HG03575 (cell line): ENCODE data around the gene MFSD8.

Experiments used
- ATAC-seq: cut with Tn5 transposase; IDR thresholded peaks from one replicate; pipeline ENCODE4 v1.9.1; 2021; ENCODE audit not compliant: unreplicated experiment, insufficient number of reproducible peaks, low FRiP score; ENCODE audit errors: extremely low read depth

The MFSD8 gene

DNA sequence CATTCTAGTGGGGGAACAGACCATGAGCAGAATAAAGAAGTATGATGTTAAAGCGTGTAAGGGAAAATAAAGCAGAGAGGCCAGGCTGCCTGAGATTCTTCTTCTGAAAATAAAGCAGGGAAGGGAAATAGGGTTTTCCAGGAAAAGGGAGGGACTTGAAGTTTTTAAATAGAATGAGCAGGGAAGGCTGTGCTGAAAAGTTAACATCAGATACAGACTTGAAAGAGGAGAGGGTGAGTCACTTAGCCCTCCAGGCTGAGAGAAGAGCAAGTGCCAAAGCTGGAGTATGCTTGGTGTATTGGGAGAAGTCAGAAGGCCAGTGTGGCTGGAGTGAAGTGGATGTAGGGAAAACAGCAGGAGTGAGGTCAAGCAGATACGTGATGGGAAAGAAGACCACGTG, 94.3 kb downstream of the MFSD8 start:
- ATAC-seq = no peak

DNA sequence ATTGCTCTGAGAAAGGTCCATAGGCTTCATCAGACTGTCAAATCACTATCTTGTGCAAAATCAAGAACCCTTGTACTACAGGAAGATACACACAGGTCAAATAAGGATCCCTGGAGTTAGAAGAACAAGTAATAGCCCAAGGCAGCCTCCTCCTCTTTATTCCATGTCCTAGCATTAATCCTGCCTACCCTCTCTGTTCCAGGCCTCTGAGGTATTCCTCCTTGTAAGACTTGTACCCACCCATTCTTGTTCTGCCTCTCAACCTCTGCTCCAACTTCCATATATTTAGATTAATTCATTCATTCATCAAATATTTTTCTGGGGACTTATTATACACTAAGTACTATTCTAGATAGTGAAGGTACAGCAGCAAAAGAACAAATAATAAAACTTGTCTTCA, 94.7 kb downstream of the MFSD8 start:
- ATAC-seq = no peak

DNA sequence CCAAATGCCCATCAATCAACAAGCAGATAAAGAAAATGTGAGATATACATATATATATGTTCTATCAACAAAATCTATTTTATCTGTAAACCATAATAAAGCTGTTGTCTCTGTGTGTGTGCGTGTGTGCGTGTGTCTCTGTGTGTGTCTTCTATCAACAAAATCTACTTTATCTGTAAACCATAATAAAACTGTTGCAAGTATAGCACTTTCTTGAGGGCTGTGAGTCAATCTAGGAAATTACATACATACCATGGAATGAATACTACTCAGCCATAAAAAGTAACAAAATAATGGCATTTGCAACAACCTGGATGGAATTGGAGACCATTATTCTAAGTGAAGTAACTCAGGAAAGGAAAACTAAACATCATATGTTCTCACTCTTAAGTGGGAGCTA, 96.8 kb downstream of the MFSD8 start:
- ATAC-seq = no peak
